ENCODE measurements around the gene ATP6V0D1. TPM values are rescaled to one million over a fixed set of nuclear protein-coding genes. Genes with fewer than 3 reads are reported as not detected.

ATP6V0D1 gene
- total and polyA plus RNA-seq, 2 of the 4 experiments (the other 2 are of a cell fraction), result 112 to 124 TPM

DNA sequence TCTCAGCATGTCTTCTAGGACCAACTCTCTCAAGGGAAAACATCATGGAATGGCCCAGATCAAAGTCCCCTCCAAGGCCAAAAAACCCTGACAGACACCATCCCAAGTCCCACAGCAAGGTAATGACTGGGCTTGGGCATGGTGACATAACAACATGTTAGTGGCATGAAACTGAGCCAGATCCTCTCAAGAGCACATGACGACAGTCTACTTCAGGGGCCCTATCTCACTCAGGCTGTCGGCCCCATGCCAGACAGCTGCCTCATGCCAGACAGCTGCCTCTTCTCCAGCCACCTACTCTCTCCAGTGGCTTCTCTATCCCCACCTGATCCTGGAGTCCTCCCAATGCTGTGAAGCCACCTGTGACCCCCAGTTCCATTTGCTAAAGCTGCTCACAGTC is 31.6 kb downstream of the ATP6V0D1 start:
- no peak overlapping the region for H3K14ac ChIP-seq (replicated peaks; ENCODE audit: low read depth, low read length)
- no TSS peak for BruUV-seq (replicated peaks)
- H3K36me3 ChIP-seq (ENCODE audit: control insufficient read depth, insufficient read depth, low read length), result peaks cover 18% of the 10 kb centered on the region; the same call in 1 of the 2 replicates
- no peak overlapping the region for H4K91ac ChIP-seq (ENCODE audit: insufficient read depth, low read depth, low read length)
- in situ Hi-C loops (cut with MboI; ENCODE audit: low sequenced_read_pairs) (no loop called here), dilution Hi-C loops (cut with HindIII; ENCODE audit: low sequenced_read_pairs, unreplicated experiment) (no loop called here), intact Hi-C loops (cut with micrococcal nuclease) (no loop called here)
- no peak overlapping the region for H3K4ac ChIP-seq (ENCODE audit: low read depth, low read length)
- DNase-seq (no peak), ATAC-seq (ENCODE audit: low read depth) (no peak)
- peaks cover 11 to 55% of the 10 kb centered on the region in 2 experiments for H3K79me1 ChIP-seq (ENCODE audit: low read depth in 1 of 2, low read length in 2 of 2)
- H2AK5ac ChIP-seq (ENCODE audit: low read depth, low read length), result no peak overlapping the region
- no peaks in the 10 kb centered on the region for H3K9me3 ChIP-seq (ENCODE audit: control insufficient read depth, insufficient read depth, low read length)
- no peak overlapping the region for H3K4me3 ChIP-seq (ENCODE audit: insufficient read depth, low read depth, low read length)
- H2AK9ac ChIP-seq (replicated peaks; ENCODE audit: low read depth, low read length, poor library complexity), result no peak overlapping the region
- H3K4me2 ChIP-seq (ENCODE audit: low read depth, low read length), result no peak overlapping the region
- no peak overlapping the region for H2BK15ac ChIP-seq (ENCODE audit: low read depth, low read length)
- no peak overlapping the region for H2AFZ ChIP-seq (replicated peaks; ENCODE audit: low read length, poor library complexity)
- H3K56ac ChIP-seq (ENCODE audit: extremely low read depth, insufficient read depth, low read length), result no peak overlapping the region
- no peak overlapping the region for H2BK5ac ChIP-seq (ENCODE audit: low read depth, low read length, poor library complexity, severe bottlenecking)
- H3K4me1 ChIP-seq (ENCODE audit: control insufficient read depth, insufficient read depth, low read length), result peaks cover 32% of the 10 kb centered on the region
- H4K5ac ChIP-seq (ENCODE audit: low read depth, low read length), result no peak overlapping the region
- no peak overlapping the region for H3K18ac ChIP-seq (ENCODE audit: low read depth, low read length)
- H3K27me3 ChIP-seq (ENCODE audit: control insufficient read depth, insufficient read depth, low read length), result no peaks in the 10 kb centered on the region
- H3K23ac ChIP-seq (ENCODE audit: low read depth, low read length), result no peak overlapping the region
- WGBS, 2 experiments (ENCODE audit: extremely low coverage in 2 of 2, insufficient read length in 1 of 2), result 50% methylated on average over 2 of the region's 2 CpGs; no CpG with 5 or more reads in 1 of the 2 experiments
- H4K8ac ChIP-seq (ENCODE audit: low read depth in 2 of 2, low read length in 2 of 2), result no peak overlapping the region
- ChIA-PET CTCF (no interaction called here), POLR2A (ENCODE audit: unreplicated experiment) (no interaction called here)
- H4K20me1 ChIP-seq (ENCODE audit: insufficient read depth, low read length), result peaks cover 62% of the 10 kb centered on the region
- no peak overlapping the region for H2BK120ac ChIP-seq (ENCODE audit: low read depth, low read length)
- TF ChIP-seq POLR2A (IDR thresholded peaks at IDR 0.05; ENCODE audit: low read depth, low read length) (no peak), CEBPB (IDR thresholded peaks at IDR 0.05; ENCODE audit: low read depth, low read length) (no peak), RAD21 (IDR thresholded peaks at IDR 0.05; ENCODE audit: low read length) (no peak), RCOR1 (IDR thresholded peaks at IDR 0.05; ENCODE audit: insufficient replicate concordance, low read length) (no peak), CHD1 (IDR thresholded peaks at IDR 0.05; ENCODE audit: low read depth, low read length) (no peak), RFX5 (IDR thresholded peaks at IDR 0.05; ENCODE audit: low read depth, low read length) (no peak), BHLHE40 (IDR thresholded peaks at IDR 0.05; ENCODE audit: low read depth, low read length) (no peak), MXI1 (IDR thresholded peaks at IDR 0.05; ENCODE audit: borderline replicate concordance, low read depth, low read length) (no peak), SMC3 (IDR thresholded peaks at IDR 0.05; ENCODE audit: low read depth, low read length) (no peak), NFE2L2 (IDR thresholded peaks at IDR 0.05; ENCODE audit: low read depth, low read length) (no peak), MAZ (IDR thresholded peaks at IDR 0.05; ENCODE audit: borderline replicate concordance, low read depth, low read length) (no peak), MAFK (IDR thresholded peaks at IDR 0.05; ENCODE audit: low read depth, low read length) (no peak), FOS (IDR thresholded peaks at IDR 0.05; ENCODE audit: low read depth, low read length) (no peak)
- TF ChIP-seq, protein P1, sequence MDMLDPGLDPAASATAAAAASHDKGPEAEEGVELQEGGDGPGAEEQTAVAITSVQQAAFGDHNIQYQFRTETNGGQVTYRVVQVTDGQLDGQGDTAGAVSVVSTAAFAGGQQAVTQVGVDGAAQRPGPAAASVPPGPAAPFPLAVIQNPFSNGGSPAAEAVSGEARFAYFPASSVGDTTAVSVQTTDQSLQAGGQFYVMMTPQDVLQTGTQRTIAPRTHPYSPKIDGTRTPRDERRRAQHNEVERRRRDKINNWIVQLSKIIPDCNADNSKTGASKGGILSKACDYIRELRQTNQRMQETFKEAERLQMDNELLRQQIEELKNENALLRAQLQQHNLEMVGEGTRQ (IDR thresholded peaks at IDR 0.05; ENCODE audit: low read depth, low read length), result no peak
- TF ChIP-seq, protein P2, sequence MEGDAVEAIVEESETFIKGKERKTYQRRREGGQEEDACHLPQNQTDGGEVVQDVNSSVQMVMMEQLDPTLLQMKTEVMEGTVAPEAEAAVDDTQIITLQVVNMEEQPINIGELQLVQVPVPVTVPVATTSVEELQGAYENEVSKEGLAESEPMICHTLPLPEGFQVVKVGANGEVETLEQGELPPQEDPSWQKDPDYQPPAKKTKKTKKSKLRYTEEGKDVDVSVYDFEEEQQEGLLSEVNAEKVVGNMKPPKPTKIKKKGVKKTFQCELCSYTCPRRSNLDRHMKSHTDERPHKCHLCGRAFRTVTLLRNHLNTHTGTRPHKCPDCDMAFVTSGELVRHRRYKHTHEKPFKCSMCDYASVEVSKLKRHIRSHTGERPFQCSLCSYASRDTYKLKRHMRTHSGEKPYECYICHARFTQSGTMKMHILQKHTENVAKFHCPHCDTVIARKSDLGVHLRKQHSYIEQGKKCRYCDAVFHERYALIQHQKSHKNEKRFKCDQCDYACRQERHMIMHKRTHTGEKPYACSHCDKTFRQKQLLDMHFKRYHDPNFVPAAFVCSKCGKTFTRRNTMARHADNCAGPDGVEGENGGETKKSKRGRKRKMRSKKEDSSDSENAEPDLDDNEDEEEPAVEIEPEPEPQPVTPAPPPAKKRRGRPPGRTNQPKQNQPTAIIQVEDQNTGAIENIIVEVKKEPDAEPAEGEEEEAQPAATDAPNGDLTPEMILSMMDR (conservative IDR thresholded peaks at IDR 0.05; ENCODE audit: low read depth, low read length), result no peak
- TF ChIP-seq, protein P3, sequence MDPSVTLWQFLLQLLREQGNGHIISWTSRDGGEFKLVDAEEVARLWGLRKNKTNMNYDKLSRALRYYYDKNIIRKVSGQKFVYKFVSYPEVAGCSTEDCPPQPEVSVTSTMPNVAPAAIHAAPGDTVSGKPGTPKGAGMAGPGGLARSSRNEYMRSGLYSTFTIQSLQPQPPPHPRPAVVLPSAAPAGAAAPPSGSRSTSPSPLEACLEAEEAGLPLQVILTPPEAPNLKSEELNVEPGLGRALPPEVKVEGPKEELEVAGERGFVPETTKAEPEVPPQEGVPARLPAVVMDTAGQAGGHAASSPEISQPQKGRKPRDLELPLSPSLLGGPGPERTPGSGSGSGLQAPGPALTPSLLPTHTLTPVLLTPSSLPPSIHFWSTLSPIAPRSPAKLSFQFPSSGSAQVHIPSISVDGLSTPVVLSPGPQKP (IDR thresholded peaks at IDR 0.05; ENCODE audit: borderline replicate concordance, low read depth, low read length), result no peak
- no peak overlapping the region for H2BK20ac ChIP-seq (ENCODE audit: low read depth, low read length)
- peaks cover 11% of the 10 kb centered on the region; the same call in 1 of the 2 replicates for H3K9me1 ChIP-seq (ENCODE audit: insufficient read depth, low read length)
- H3K9ac ChIP-seq (ENCODE audit: low read depth, low read length), result no peak overlapping the region
- H3K27ac ChIP-seq (ENCODE audit: insufficient read depth, low read length), result no peak overlapping the region
